ENCODE measurements around the gene TRMT44.

DNA sequence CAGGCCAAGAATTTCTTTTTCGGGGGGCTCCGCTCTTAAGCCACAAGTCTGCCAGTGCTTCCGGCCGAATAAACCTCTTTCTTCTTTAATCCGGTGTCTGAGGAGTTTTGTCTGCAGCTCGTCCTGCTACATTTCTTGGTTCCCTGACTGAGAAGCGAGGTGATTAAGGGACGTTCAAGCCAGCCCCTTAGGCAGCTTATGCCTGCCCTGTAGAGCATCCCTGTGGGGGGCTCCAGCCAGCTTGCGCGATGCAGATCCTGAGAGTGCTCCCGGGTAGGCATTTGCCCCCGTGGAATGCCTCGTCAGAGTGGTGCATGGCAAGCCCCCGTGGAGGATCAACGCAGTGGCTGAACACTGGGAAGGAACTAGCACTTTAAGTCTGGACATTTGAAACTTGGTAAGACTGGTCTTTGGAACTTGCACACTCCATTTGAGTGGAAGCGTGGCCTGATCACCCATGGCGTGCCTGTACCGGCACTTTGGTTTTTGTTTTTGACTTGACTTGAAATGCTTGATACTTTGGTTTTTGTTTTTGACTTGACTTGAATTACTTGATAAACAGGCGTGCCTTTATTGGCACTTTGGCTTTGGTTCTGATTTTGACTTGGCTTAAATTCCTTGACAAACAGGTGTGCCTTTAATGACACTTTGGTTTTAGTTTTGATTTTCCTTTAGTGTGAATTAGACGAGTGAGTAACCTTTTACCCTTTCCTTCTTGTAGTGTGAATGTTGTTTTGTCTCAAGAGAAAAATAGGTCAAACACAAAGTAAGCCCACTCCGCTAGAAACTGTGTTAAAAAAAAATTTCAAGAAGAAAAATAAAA lies 6.1 kb upstream of the TRMT44 start:
- no peak for TF ChIP-seq CTCF (conservative IDR thresholded peaks at IDR 0.05)
- TF ChIP-seq EZH2 (IDR thresholded peaks at IDR 0.05; ENCODE audit: low read depth), result no peak

Measured in PC-9 (cell line).